Sigmoid colon (tissue), 7 donors: ENCODE results near the gene PRLR. TPM values are rescaled to one million over a fixed set of nuclear protein-coding genes. Genes with fewer than 3 reads are reported as not detected.

Source experiments
- DNase-seq: peaks from one replicate; pipeline ENCODE4 v3.0.0-alpha.2; 2019
- H3K27ac ChIP-seq, 4 donors: fragments of 200-600 bp; sonication (generic); one replicate each; pipeline ENCODE4 v1.5.1; 2016 to 2019; ENCODE audit warnings: mild to moderate bottlenecking in 1 of 4
- H3K27me3 ChIP-seq, 3 donors: fragments of 200-600 bp; sonication (generic); one replicate each; pipeline ENCODE4 v1.5.1; 2019; ENCODE audit warnings: mild to moderate bottlenecking in 1 of 3
- H3K36me3 ChIP-seq, 4 donors: fragments of 200-600 bp; sonication (generic); one replicate each; pipeline ENCODE4 v1.5.1; 2016 to 2019
- H3K4me1 ChIP-seq, 4 donors: fragments of 200-600 bp; sonication (generic); one replicate each; pipeline ENCODE4 v1.5.1; 2017 to 2019
- H3K4me3 ChIP-seq, 4 donors: fragments of 200-600 bp; sonication (generic); one replicate each; pipeline ENCODE4 v1.5.1; 2017 to 2019; ENCODE audit warnings: mild to moderate bottlenecking in 2 of 4, moderate library complexity in 1 of 4
- H3K9me3 ChIP-seq, 4 donors: fragments of 200-600 bp in 3 of 4; sonication (generic) in 3 of 4; one replicate each; pipeline versions ENCODE4 v1.5.1 to v1.6.1; 2013 to 2019
- EP300 ChIP-seq, 4 donors: sonication (generic); formaldehyde crosslinking; IDR thresholded peaks; one replicate each; pipeline ENCODE4 v1.6.1; 2017; ENCODE audit warnings: antibody characterized with exemption in 4 of 4
- POLR2A ChIP-seq, 2 donors: fragments of 450-650 bp; IDR thresholded peaks; one replicate each; pipeline ENCODE4 v1.6.1; 2016; ENCODE audit warnings: antibody characterized with exemption in 2 of 2, mild to moderate bottlenecking in 2 of 2, moderate library complexity in 2 of 2
- POLR2AphosphoS5 ChIP-seq, 4 donors: sonication (generic); formaldehyde crosslinking; IDR thresholded peaks; one replicate each; pipeline ENCODE4 v1.6.1; 2017; ENCODE audit warnings: antibody characterized with exemption in 4 of 4
- WGBS, 2 donors: extraction: QIAGEN DNeasy Blood & Tissue Kit; methylation state at CpG; one replicate each; pipeline ENCODE4 v1.1.7; 2013; 5-methylcytosine and 5-hydroxymethylcytosine counted together
- intact Hi-C: fragments of 100-400 bp; cut with DNase I; formaldehyde crosslinking; loops from one replicate; pipeline ENCODE4 v1.15.1; 2023
- polyA plus RNA-seq, 3 donors: library from polyadenylated mRNA; stranded (reverse); fragments of 200-250 nt; gene quantifications; one replicate each; pipeline ENCODE4 v1.2.3, GENCODE V29; 2013
- total RNA-seq, 4 donors: library from RNA; depleted of rRNA; stranded (reverse); fragments of >200 nt; gene quantifications; one replicate each; pipeline ENCODE4 v1.1.0, GENCODE V29; 2016
- TF ChIP-seq, protein P1 (sequence below), 4 experiments: fragments of 450-650 bp in 3 of 4; fragments of 200-600 bp in 1 of 4; IDR thresholded peaks; one replicate each; pipeline ENCODE4 v1.5.1; 2016 to 2019; ENCODE audit warnings: antibody characterized with exemption in 4 of 4, mild to moderate bottlenecking in 3 of 4, moderate library complexity in 2 of 4
- donor health status: healthy with polysubstance abuse.
- donor health status: Bipolar disorder and iron deficiency.
- donor health status: healthy.

Gene PRLR
- total and polyA plus RNA-seq, 7 donors, result 0.60 to 1.9 (median 0.95) TPM

DNA sequence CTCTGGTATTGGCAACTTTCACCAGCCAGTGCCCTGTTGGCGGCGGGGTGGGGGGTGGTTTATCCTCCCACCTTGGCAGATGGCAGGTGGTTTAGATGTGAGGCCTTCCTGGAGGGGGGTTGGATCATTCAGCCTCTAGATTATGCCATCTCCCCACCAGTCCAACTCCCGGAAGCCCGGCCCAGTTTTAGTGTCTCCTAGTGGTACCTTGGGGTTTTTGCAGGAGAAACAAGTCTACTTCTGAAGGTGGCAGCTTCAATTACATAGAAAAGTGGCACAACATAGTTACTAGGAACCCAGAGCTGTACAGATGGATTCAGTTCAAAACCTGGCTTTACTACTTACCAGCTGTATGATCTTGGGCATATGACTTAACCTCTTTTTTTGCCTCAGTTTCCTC, 11.3 kb downstream of the PRLR start:
- TF ChIP-seq EP300 (IDR thresholded peaks at IDR 0.05) (no peak), POLR2A (IDR thresholded peaks at IDR 0.05) (no peak), POLR2AphosphoS5 (IDR thresholded peaks at IDR 0.05) (no peak)
- TF ChIP-seq, protein P1, sequence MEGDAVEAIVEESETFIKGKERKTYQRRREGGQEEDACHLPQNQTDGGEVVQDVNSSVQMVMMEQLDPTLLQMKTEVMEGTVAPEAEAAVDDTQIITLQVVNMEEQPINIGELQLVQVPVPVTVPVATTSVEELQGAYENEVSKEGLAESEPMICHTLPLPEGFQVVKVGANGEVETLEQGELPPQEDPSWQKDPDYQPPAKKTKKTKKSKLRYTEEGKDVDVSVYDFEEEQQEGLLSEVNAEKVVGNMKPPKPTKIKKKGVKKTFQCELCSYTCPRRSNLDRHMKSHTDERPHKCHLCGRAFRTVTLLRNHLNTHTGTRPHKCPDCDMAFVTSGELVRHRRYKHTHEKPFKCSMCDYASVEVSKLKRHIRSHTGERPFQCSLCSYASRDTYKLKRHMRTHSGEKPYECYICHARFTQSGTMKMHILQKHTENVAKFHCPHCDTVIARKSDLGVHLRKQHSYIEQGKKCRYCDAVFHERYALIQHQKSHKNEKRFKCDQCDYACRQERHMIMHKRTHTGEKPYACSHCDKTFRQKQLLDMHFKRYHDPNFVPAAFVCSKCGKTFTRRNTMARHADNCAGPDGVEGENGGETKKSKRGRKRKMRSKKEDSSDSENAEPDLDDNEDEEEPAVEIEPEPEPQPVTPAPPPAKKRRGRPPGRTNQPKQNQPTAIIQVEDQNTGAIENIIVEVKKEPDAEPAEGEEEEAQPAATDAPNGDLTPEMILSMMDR (IDR thresholded peaks at IDR 0.05), result no peak
- intact Hi-C loops, result no loop called here
- WGBS, 2 donors, result 93 to 97% methylated on average over 4 of the region's 4 CpGs
- Histone ChIP-seq H3K27me3 (no peaks in the 10 kb centered on the region), H3K27ac (no peak overlapping the region), H3K9me3 (no peaks in the 10 kb centered on the region), H3K36me3 (no peaks in the 10 kb centered on the region), H3K4me3 (no peak overlapping the region), H3K4me1 (no peaks in the 10 kb centered on the region)
- DNase-seq, result no peak

GRCh38 chr5:35214051-35214450, 16.2 kb downstream of the PRLR start:
- no peak overlapping the region for H3K4me3 ChIP-seq
- DNase-seq, result no peak
- H3K27me3 ChIP-seq, result no peaks in the 10 kb centered on the region
- WGBS, 2 donors, result 97 to 99% methylated on average over 2 of the region's 2 CpGs
- H3K9me3 ChIP-seq, result no peaks in the 10 kb centered on the region
- TF ChIP-seq, protein P1 (IDR thresholded peaks at IDR 0.05), result no peak
- no peak for TF ChIP-seq EP300 (IDR thresholded peaks at IDR 0.05)
- TF ChIP-seq POLR2AphosphoS5 (IDR thresholded peaks at IDR 0.05), result no peak
- TF ChIP-seq POLR2A (IDR thresholded peaks at IDR 0.05), result no peak
- no peaks in the 10 kb centered on the region for H3K36me3 ChIP-seq
- H3K27ac ChIP-seq, result no peak overlapping the region
- no peaks in the 10 kb centered on the region for H3K4me1 ChIP-seq
- intact Hi-C loops, result no loop called here

- Histone ChIP-seq H3K27me3 (no peaks in the 10 kb centered on the region), H3K4me3 (no peak overlapping the region), H3K36me3 (no peaks in the 10 kb centered on the region), H3K27ac (no peak overlapping the region), H3K4me1 (no peaks in the 10 kb centered on the region), H3K9me3 (no peaks in the 10 kb centered on the region)
- WGBS, 2 donors, result 96 to 98% methylated on average over 3 of the region's 3 CpGs
- TF ChIP-seq POLR2AphosphoS5 (IDR thresholded peaks at IDR 0.05) (no peak), EP300 (IDR thresholded peaks at IDR 0.05) (no peak), POLR2A (IDR thresholded peaks at IDR 0.05) (no peak)
- TF ChIP-seq, protein P1 (IDR thresholded peaks at IDR 0.05), result no peak
- intact Hi-C loops, result no loop called here
- no peak for DNase-seq
These were observed 16.7 kb downstream of the PRLR start for GRCh38 chr5:35213608-35214007.

- 58 to 76% methylated on average over 3 of the region's 3 CpGs for WGBS, 2 donors
- Histone ChIP-seq H3K4me3 (no peak overlapping the region), H3K9me3 (no peaks in the 10 kb centered on the region), H3K27me3 (no peaks in the 10 kb centered on the region), H3K4me1 (no peaks in the 10 kb centered on the region), H3K27ac (no peak overlapping the region), H3K36me3 (no peaks in the 10 kb centered on the region)
- intact Hi-C loops, result no loop called here
- TF ChIP-seq POLR2AphosphoS5 (IDR thresholded peaks at IDR 0.05), result no peak
- TF ChIP-seq POLR2A (IDR thresholded peaks at IDR 0.05), result no peak
- TF ChIP-seq, protein P1 (IDR thresholded peaks at IDR 0.05), result no peak
- TF ChIP-seq EP300 (IDR thresholded peaks at IDR 0.05), result no peak
- no peak for DNase-seq
These were observed 17.9 kb downstream of the PRLR start for GRCh38 chr5:35212122-35212982.
